GM03348 (cell line): Measurements from ENCODE around the gene CHST1.

ENCODE experiments used
- DNase-seq: peaks from one replicate; pipeline ENCODE4 v3.0.0; 2012; ENCODE audit warnings: low spot score

Gene CHST1

GRCh38 chr11:45644981-45645889, 20.2 kb downstream of the CHST1 start:
- no peak for DNase-seq

GRCh38 chr11:45643598-45644260, 21.7 kb downstream of the CHST1 start:
- no peak for DNase-seq

GRCh38 chr11:45641961-45642360, 23.5 kb downstream of the CHST1 start:
- no peak for DNase-seq

- no peak for DNase-seq
Measured at GRCh38 chr11:45638051-45638450, 27.4 kb downstream of the CHST1 start.

- DNase-seq: no peak
Measured at GRCh38 chr11:45635907-45636306, 29.5 kb downstream of the CHST1 start.

- no peak for DNase-seq
Measured at GRCh38 chr11:45625611-45626010, 39.8 kb downstream of the CHST1 start.

GRCh38 chr11:45624095-45624494, 41.3 kb downstream of the CHST1 start:
- no peak for DNase-seq

GRCh38 chr11:45622861-45623260, 42.6 kb downstream of the CHST1 start:
- DNase-seq: no peak

GRCh38 chr11:45622283-45622682, 43.1 kb downstream of the CHST1 start:
- DNase-seq: no peak

- no peak for DNase-seq
Measured at GRCh38 chr11:45621588-45621987, 43.8 kb downstream of the CHST1 start.

- no peak for DNase-seq
Measured at GRCh38 chr11:45620243-45620642, 45.2 kb downstream of the CHST1 start.

- DNase-seq: no peak
Measured at GRCh38 chr11:45618897-45619296, 46.5 kb downstream of the CHST1 start.

GRCh38 chr11:45617871-45618601, 47.4 kb downstream of the CHST1 start:
- DNase-seq: no peak

- no peak for DNase-seq
Measured at GRCh38 chr11:45616802-45617549, 48.4 kb downstream of the CHST1 start.

GRCh38 chr11:45615182-45615792, 50.1 kb downstream of the CHST1 start:
- no peak for DNase-seq

GRCh38 chr11:45614196-45614828, 51.1 kb downstream of the CHST1 start:
- DNase-seq: no peak

GRCh38 chr11:45610627-45611026, 54.8 kb downstream of the CHST1 start:
- DNase-seq: no peak

GRCh38 chr11:45609902-45610301, 55.5 kb downstream of the CHST1 start:
- DNase-seq: no peak

- DNase-seq: no peak
Measured at GRCh38 chr11:45609337-45609736, 56.1 kb downstream of the CHST1 start.

GRCh38 chr11:45607995-45608394, 57.4 kb downstream of the CHST1 start:
- no peak for DNase-seq
